ENCODE data around the gene EP400.

The EP400 gene

DNA sequence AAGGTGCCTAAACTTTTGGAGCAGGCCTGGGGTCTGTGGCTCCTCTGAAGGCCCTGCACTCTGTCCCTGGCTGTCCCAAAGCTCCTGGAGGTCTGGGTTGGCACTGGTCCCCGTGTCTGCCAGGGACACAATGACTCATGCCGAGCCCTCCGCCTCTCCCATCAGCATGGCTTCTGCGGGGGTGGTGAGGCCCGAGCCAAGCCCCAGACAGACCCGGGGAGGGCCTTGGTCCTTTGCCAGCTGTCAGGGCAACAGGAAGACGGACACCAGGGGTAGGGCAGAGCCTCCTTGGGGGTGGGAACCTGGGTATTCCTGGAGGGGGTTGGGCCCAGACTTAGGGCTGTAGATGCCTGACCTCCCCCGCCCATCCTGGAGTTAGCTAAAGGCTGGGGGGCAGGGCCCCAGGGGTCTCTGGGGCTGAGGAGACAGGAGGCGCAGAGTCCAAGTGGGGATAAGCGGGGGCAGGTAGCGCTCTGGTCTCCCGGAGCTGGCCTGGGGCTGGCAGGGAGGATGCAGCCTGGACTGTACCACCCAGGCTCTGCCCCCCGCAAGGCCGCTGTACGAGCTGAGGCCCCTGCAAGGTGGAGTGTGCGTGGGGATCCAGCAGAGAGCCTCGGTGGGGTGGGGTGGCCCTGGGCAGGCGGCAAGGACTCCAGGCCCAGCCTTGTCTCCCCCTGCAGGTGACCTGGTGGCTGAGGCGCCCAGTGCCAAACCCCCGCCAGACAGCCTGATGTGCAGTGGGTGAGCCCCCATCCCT, 37.0 kb upstream of the EP400 start:
- peak in 34 of 58 donors; percentile 7 to 80 (median 34) for DNase-seq

DNA sequence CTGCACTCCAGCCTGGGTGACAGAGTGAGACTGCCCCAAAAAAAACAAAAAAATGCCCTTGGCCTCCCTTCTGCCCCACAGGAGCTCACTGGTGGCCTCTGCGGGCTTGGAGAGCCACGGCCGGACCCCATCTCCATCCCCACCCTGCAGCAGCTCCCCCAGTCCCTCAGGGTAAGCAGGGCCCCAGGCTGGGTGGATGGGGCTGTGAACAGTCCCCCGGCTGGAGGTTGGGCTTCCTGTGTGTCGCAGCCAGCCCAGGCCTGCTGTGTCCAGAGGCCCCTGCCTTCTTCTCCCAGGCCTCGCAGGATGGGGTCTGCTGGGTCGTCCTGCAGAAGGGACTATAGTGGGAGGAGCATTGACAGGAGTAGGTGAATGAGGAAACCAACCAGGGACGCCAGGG, 36.1 kb upstream of the EP400 start:
- no peak for DNase-seq

DNA sequence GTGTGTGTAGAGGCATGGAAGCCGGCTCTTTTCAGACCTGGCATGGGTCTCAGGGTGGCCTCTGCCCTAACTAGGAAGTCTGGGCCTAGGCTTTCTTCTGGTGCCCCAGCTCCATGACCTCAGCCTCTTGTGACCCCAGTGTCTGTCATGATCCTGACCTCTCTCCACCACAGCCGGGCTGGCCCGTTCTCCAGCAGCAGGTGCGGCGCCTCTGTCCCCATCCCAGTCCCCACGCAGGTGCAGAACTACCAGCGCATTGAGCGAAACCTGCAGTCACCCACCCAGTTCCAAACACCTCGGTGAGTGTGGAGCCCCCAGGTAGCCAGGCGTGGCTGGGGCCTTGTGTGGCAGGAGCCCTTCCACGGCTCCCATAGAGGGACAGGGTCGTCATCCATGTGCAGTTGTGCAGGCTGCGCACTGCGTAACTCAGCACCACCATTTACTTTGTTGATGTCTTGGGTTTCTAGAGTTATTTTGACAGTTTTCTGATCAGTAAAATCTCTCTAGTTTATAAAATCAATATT, 35.5 kb upstream of the EP400 start:
- DNase-seq: no peak

DNA sequence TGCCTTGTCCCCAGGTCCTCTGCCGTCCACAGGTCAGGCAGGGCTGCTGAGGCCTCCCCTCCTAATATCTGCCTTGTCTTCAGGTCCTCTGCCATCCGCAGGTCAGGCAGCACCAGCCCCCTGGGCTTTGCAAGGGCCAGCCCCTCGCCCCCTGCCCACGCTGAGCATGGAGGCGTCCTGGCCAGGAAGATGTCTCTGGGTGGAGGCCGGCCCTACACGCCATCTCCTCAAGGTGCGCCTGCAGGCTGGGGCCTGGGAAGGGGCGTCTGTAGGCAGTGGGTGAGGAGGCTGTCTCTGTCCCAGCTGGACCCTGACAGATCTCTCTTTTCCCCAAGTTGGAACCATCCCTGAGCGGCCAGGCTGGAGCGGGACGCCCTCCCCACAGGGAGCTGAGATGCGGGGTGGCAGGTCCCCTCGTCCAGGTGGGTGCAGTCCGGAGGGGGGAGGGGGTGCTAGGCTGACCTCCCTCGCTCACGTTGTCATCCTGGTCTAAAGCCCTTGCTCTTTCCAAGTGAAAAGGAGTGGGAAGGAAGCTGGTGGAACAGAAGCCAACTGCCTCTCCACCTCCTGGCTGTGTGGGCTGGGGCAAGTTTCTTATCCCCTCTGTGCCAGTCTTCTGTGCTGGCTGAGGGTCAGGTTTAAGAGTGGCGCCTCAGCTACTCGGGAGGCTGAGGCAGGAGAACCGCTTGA, 34.6 kb upstream of the EP400 start:
- DNase-seq: no peak

DNA sequence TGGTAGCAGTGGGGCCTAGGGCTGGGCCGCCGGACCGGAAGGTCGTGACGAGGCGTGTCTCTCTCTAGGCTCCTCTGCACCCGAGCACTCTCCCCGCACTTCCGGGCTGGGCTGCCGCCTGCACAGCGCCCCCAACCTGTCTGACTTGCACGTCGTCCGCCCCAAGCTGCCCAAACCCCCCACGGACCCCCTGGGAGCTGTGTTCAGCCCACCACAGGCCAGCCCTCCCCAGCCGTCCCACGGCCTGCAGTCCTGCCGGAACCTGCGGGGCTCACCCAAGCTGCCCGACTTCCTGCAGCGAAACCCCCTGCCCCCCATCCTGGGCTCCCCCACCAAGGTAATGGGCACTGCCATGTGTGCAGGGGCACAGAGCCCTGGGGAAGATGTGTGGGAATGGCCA, 33.9 kb upstream of the EP400 start:
- no peak for DNase-seq

DNA sequence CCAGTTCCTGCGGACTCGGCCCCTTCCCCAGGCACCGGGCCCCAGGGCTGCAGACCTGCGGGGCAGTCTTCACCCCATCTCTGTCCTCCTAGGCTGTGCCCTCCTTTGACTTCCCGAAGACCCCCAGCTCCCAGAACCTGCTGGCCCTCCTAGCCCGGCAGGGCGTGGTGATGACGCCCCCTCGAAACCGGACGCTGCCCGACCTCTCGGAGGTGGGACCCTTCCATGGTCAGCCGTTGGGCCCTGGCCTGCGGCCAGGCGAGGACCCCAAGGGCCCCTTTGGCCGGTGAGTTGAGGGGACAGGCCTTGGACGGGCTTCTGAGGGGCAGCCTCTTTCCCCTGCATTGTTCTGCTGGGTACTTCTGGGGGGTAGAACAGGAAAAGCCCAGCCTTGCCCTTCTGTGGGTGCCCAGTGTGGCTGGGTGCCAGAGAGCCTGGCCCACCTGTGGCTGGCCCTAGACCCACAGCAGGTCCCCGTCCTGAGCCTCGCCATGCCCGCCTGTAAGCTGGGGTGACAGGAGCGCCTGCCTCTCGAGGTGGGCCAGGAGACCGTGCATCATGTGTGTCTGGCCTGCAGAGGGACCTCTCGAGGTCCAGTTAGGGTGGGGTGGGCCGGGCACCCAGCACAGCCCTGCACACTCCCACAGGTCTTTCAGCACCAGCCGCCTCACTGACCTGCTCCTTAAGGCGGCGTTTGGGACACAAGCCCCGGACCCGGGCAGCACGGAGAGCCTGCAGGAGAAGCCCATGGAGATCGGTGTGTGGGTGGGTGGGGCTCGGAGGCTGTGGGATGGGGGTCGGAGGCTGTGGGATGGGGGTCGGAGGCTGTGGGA, 33.2 kb upstream of the EP400 start:
- DNase-seq: no peak

DNA sequence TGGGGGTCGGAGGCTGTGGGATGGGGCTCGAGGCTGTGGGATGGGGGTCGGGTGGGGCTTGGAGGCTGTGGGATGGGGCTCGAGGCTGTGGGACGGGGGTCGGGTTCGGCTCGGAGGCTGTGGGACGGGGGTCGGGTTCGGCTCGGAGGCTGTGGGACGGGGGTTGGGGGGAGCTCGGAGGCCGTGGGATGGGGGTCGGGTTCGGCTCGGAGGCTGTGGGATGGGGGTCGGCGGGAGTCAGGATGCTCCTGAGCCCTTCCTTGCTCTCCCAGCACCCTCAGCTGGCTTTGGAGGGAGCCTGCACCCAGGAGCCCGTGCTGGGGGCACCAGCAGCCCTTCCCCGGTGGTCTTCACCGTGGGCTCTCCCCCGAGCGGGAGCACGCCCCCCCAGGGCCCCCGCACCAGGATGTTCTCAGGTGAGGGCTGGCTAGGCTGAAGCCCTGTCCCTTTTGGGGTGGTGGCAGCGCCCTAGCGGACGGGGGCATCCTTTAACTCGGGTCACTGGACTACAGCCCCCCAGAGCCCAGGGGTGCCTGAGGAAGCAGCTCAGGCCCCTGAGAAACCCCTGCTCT, 32.5 kb upstream of the EP400 start:
- DNase-seq: peak in 1 of 58 donors; percentile 49

DNA sequence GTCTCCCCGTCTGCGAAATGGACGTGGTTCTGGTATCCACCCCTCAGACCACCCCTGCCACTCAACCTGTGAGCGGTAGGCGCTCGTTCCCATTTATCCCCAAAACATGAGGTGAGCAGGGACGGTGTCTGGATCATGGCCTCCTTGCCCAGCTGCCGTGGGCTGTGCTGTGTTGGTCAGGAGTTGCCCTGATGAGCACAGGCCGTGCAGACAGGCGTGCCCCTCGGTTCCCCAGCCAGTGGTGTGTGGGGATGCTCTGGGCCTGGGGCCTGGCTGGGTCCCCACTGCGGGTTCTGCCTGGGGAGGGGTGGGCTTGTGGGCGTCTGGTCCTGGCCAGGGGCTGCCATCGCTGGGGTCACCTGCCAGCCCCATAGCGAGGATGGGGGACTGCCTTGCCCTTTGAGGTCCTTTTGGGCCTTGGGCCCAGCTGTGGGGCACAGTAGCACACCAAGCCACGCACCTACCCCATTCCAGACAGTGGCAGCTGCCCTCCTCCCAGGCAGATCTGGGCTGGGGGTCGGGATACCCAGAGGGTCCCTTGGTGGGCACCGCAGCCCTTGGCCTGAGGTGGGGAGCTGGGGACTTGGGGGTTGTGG, 31.9 kb upstream of the EP400 start:
- no peak for DNase-seq

DNA sequence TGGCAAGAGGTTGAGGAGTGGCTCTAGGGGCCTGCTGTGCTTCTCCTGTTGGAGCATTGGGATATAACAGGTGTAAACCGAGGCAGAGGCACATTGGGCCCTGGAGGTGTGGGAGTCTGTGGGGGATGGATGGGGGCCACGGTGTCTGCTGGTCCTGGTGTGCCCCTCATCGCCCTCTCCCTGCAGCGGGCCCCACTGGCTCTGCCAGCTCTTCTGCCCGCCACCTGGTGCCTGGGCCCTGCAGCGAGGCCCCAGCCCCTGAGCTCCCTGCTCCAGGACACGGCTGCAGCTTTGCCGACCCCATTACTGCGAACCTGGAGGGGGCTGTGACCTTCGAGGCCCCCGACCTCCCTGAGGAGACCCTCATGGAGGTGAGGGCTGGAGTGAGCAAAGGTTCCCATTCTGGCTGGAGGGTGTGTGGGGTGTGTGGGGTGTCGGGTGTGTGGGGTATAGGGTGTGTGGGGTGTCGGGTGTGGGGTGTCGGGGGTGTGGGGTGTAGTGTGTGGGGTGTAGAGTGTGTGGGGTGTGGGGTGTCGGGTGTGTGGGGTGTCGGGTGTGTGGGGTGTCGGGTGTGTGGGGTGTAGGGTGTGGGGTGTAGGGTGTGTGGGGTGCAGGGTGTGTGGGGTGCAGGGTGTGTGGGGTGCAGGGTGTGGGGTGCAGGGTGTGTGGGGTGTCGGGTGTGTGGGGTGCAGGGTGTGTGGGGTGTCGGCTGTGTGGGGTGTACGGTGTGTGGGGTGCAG, 31.3 kb upstream of the EP400 start:
- no peak for DNase-seq

DNA sequence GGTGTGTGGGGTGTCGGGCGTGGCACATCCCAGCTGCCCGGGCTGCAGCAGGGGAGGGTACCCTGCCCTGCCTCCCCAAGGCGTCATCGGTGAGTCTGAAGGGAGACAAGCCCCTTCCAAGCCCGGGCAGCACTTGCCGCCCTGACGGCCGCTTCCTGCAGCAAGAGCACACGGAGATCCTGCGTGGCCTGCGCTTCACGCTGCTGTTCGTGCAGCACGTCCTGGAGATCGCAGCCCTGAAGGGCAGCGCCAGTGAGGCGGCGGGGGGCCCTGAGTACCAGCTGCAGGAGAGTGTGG, 30.7 kb upstream of the EP400 start:
- no peak for DNase-seq

DNA sequence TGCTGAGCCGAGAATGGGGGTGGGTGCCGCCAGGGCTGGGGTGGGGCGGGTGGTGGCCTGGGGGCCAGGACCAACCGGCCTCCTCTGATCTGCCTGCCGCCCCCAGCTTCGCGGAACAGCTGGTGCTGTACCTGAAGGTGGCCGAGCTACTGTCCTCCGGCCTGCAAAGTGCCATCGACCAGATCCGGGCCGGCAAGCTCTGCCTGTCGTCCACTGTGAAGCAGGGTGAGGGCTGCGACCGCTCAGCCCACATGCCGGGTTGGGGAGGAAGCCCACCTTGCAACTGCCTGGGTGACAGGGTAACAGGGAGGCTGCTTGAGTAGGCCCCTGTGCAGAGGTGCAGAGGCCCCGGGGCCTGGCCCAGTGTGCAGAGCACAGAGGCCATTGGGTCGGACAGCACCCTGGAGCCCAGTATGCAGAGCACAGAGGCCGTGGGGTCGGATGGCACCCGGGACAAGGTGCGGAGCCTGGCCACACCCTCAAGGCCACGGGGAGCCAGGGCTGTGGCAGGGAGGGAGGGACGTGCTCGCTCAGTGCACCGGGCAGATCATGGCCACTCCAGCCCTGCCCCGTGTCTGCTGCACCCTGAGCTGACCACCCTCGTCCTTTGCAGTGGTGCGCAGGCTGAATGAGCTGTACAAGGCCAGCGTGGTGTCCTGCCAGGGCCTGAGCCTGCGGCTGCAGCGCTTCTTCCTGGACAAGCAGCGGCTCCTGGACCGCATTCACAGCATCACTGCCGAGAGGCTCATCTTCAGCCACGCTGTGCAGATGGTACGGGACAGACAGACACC, 30.2 kb upstream of the EP400 start:
- no peak for DNase-seq

DNA sequence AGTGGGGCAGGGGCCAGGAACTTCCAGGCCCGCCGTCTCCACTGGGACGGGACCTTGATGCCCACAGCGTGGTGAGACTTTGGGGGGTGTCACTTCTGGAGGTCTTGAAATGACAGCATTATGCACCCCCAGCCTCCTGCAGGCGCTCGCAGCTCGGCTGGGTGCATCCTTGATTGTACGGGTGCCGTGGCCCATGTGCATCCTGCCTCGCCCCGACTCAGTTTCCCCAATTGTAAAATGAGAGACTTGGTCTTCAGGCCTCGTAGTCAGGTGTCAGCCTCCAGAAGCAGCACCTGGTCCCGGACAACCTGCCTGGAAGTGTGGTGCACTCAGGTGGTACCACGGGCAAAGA, 29.6 kb upstream of the EP400 start:
- DNase-seq: no peak

DNA sequence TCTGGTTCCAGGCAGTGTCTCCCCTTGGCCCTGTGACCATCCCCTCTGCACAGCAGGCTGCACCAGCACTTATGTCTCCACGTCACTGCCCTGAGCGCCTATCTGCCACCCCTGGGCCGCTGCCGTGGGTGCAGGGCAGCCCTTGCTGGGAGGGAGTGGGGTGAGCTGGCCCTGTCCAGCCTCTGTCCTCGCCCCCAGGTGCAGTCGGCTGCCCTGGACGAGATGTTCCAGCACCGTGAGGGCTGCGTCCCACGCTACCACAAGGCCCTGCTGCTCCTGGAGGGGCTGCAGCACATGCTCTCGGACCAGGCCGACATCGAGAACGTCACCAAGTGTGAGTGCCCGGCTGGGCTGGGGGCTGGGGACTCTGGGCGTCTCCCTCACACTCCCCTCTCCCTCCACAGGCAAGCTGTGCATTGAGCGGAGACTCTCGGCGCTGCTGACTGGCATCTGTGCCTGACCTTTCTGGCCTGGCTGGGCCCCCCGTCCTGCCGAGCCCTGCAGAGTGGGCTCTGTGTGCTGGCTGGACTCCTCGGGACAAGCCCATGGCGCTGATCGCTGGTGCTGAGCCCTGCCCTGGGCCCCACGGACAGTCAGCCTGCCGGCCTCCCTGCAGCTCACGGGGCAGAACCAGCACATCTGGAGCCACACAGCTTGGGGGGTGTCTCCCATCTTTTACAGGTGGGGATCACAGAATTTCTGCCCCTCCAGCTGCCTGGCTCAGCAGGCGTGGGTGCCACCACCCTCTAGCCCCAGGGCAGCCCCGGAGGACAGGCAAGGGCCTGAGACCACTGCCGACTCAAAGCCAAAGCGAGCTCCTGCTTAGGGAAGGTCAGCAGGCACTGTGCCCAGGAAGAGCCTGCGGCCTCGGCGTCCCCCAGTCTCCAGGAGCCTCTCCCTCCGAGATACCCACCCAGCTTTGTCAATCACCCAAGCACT, 28.6 kb upstream of the EP400 start:
- DNase-seq: no peak

DNA sequence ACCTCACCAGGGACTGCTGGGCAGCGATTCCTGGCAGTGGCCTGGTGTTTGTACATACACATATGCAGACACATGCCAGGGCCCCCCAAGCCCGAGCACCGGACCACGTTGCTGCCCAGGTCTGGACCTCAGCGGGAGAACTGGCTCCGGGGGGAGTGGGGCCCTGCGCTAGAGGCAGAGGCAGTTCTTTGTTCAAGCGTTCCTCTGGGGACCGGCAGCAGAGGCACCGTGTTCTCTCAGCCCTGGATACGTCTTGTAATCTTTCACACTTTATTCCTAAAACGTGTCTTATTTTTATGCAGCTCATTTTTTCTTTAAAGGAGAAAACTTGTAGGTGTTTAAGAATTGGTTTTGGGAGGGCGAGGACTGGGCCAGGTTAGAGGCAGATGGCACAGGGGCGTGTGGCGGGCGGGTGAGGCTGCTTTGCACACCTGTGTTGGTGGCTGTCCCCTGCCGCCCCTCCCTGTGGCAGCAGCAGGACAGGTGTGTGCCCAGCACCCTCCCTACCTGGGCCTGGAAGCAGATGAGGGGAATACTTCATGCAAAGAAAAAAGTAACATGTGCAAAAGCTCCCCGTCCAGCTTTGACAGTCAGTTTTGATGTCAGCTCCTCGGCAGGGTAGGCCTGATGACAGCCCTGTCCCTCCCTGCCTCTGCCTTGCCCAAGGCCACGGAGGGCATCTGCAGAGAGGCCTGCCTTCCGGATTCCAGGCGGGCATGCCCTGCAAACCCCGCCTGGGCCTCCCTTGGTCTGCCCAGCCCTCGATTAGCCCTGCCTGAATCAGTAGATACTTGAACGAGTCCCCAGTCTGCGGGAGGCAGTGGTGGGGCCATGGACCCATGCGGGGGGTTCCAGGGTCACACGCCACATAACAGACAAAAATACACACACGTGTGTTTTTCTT, 27.6 kb upstream of the EP400 start:
- DNase-seq: peak in 3 of 58 donors; percentile 6 to 43 (median 11)

DNA sequence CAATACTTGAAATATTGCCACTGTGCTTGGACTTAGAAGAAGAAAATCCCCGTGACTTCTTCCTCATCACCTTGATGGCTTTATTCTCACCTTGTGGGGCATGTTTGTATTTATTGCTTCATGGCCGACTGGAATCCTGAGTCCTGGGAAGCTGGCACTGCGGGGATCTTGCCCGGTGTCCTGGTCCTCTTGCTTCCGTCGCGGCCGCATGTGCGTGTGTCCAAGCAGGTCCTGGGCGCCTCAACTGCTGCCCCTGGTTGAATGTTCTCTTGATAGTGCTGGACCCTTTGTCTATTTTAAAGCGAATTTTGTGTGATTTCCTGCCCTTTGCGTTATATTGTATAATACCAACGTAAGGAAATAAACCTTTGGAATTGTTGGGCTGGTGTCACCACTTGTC, 27.0 kb upstream of the EP400 start:
- DNase-seq: no peak

DNA sequence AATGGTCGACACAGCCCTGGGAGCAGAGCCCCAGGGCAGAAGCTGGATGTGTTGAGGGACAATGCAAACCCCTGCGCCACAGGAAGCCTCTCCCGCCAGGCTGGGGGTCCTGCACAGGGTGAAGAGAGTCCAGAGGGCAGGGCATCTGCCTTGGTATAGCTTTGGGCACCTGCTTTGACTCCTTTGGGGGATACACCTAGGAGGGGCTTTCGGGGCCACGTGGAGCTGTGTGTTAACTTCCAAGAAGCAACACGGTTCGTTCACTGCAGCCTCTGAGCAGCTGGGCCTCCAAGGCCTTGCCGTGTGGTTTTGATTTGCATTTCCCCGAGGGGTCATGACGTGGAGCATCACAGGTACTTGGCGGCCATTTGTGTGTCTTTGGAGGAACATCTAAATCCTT, 26.5 kb upstream of the EP400 start:
- no peak for DNase-seq

All from anterior cingulate cortex (tissue), 58 donors.